Stimulated activated CD4-positive, alpha-beta T cell treated with anti-CD3 and anti-CD28 coated beads, Interleukin-4, amount 100 ng/mL, for 24 hours (primary cell): Measurements from ENCODE around the gene IFI44.

Experiments
- DNase-seq: peaks from one replicate; pipeline ENCODE4 v3.0.0-alpha.2; 2020

IFI44 gene

DNA sequence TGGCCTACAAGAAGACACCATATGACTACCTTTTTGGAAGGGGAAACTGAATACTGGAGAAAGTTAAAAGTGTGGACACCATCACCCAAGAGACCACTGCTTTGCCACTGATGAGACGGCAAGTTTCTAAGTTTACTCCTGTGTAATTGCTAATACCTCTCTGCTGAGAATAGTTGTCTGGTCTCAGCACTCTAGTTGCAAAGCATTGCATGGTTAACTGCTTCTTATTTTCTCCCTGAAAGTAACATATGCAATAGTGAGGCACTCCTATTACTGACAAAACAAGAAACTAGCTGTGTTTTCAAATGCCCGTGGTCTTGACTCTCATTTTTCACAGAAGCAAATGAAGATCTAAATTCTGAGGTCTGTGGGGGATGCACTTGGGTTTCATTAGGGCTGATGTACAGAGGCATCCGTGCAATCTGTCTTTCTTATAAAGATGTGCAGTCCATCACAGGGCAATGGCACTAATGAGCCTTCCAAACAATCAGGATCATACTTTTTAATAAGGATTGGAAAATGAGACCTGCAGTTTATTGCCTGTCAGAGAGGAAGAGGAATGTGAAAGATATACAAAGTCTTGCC lies 62.9 kb downstream of the IFI44 start:
- no peak for DNase-seq

DNA sequence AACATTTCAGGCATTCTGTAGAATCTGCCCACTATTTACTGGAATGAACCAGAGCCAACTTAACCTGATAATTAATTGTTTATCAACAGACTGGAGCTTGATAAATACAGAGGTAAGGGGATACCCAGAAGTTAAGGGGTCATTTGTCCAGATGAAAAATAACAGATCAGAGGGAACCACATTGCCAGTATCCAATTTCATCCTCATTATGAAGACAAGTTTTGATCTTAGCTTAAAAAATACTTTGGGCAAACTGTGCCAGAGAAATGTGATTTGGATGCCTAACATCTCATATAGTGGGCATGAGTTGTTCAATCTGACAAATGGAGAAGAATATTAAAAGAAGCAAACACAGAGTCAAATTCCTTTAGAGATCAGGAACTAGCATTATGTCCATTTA lies 63.7 kb downstream of the IFI44 start:
- no peak for DNase-seq
